Spleen (tissue), 11 donors: ENCODE measurements around the gene TMC7. TPM values are rescaled to one million over a fixed set of nuclear protein-coding genes. Genes with fewer than 3 reads are reported as not detected.

Experiments used
- DNase-seq: peaks from one replicate; pipeline ENCODE4 v3.0.0-alpha.2; 2020
- H3K27ac ChIP-seq, 8 donors: fragments of 200-600 bp; sonication (generic) in 7 of 8; 1 replicate in 4 of 8; 2 replicates in 4 of 8; pipeline versions ENCODE4 v1.5.0 to v1.8.0; 2016 to 2021; ENCODE audit warnings: inconsistent platforms in 4 of 8, mild to moderate bottlenecking in 4 of 8, moderate library complexity in 1 of 8
- H3K27me3 ChIP-seq, 7 donors: fragments of 200-600 bp; sonication (generic) in 6 of 7; replicated peaks in 1 of 7; 1 replicate in 4 of 7; 2 replicates in 3 of 7; pipeline versions ENCODE4 v1.5.0 to v1.8.0; 2016 to 2021; ENCODE audit warnings: inconsistent platforms in 3 of 7, mild to moderate bottlenecking in 1 of 7
- H3K36me3 ChIP-seq, 6 donors: fragments of 200-600 bp; sonication (generic) in 5 of 6; 1 replicate in 4 of 6; 2 replicates in 2 of 6; pipeline versions ENCODE4 v1.5.0 to v1.8.0; 2016 to 2021; ENCODE audit warnings: inconsistent platforms in 2 of 6
- H3K4me1 ChIP-seq, 6 donors: fragments of 200-600 bp; sonication (generic) in 5 of 6; 1 replicate in 3 of 6; 2 replicates in 3 of 6; pipeline versions ENCODE4 v1.5.0 to v1.8.0; 2016 to 2021; ENCODE audit warnings: inconsistent platforms in 3 of 6
- H3K4me3 ChIP-seq, 8 donors: fragments of 200-600 bp; sonication (generic) in 7 of 8; 1 replicate in 4 of 8; 2 replicates in 4 of 8; pipeline versions ENCODE4 v1.5.0 to v1.8.0; 2016 to 2021; ENCODE audit warnings: inconsistent platforms in 4 of 8, mild to moderate bottlenecking in 4 of 8, moderate library complexity in 2 of 8
- H3K9me3 ChIP-seq, 8 donors: fragments of 200-600 bp; sonication (generic) in 7 of 8; 1 replicate in 4 of 8; 2 replicates in 4 of 8; pipeline versions ENCODE4 v1.5.0 to v1.8.0; 2016 to 2021; ENCODE audit warnings: inconsistent platforms in 4 of 8
- CTCF ChIP-seq, 11 experiments: fragments of 200-600 bp in 7 of 11; fragments of 450-650 bp in 4 of 11; sonication (generic) in 4 of 11; IDR thresholded peaks in 8 of 11; conservative IDR thresholded peaks in 3 of 11; 1 replicate in 7 of 11; 2 replicates in 4 of 11; pipeline versions ENCODE4 v1.4.0 to v1.8.0; 2016 to 2021; ENCODE audit warnings: antibody characterized with exemption in 11 of 11, inconsistent platforms in 4 of 11, mild to moderate bottlenecking in 1 of 11
- POLR2A ChIP-seq, 3 donors: fragments of 450-650 bp; IDR thresholded peaks; one replicate each; pipeline ENCODE4 v1.5.1; 2017; ENCODE audit warnings: antibody characterized with exemption in 3 of 3, mild to moderate bottlenecking in 1 of 3
- POLR2AphosphoS5 ChIP-seq, 3 donors: sonication (generic); formaldehyde crosslinking; IDR thresholded peaks; one replicate each; pipeline ENCODE4 v1.5.1; 2017; ENCODE audit warnings: antibody characterized with exemption in 3 of 3
- WGBS, 5 donors: extraction: QIAGEN DNeasy Blood & Tissue Kit in 3 of 5; methylation state at CpG; one replicate each; pipeline versions ENCODE4 v1.1.5 to v1.1.7; 2013 to 2018; 5-methylcytosine and 5-hydroxymethylcytosine counted together
- intact Hi-C: fragments of 100-400 bp; cut with DNase I; formaldehyde crosslinking; loops from one replicate; pipeline ENCODE4 v1.15.0; 2023; ENCODE audit warnings: low total_unique reads
- polyA plus RNA-seq, 3 donors: library from polyadenylated mRNA; stranded (reverse); fragments of 200-250 nt; gene quantifications; one replicate each; pipeline ENCODE4 v1.2.1, GENCODE V29; 2013
- total RNA-seq, 7 donors: library from RNA; depleted of rRNA in 3 of 7; stranded (reverse); fragments of >200 nt in 3 of 7; fragmentation: NEBNext Ultra II Directional in 4 of 7; extraction: Animal tissue kit (Norgen Biotek cat#: 25700) in 4 of 7; gene quantifications; one replicate each; pipeline versions ENCODE4 v1.1.0 to v1.2.1, GENCODE V29; 2016 to 2021
- donor health status: healthy with polysubstance abuse.
- donor health status: DM: no; HTN: no; CAD: no; lungs with moderate emphysema.
- donor health status: DM: no; HTN: no; CAD: no.
- donor health status: Bipolar disorder and iron deficiency.
- donor health status: healthy.
- donor health status: DM: no; HTN: no; CAD: no.
- donor health status: DM: yes; HTN: yes; CAD: no.

TMC7 gene
- total and polyA plus RNA-seq, 10 donors = 0.15 to 0.60 (median 0.37) TPM

- Histone ChIP-seq H3K27ac (no peak overlapping the region), H3K36me3 (no peaks in the 10 kb centered on the region), H3K27me3 (no peaks in the 10 kb centered on the region), H3K4me1 (no peaks in the 10 kb centered on the region), H3K4me3 (no peak overlapping the region), H3K9me3 (peaks cover 0 to 25% (median 14%) of the 10 kb centered on the region in 8 donors)
- WGBS, 5 donors = 89 to 96% (median 93%) methylated on average over 2 of the region's 2 CpGs
- intact Hi-C loops = no loop called here
- no peak for TF ChIP-seq CTCF (IDR thresholded peaks at IDR 0.05 in 8 of 11, conservative IDR thresholded peaks at IDR 0.05 in 3 of 11)
- no peak for TF ChIP-seq POLR2A (IDR thresholded peaks at IDR 0.05)
- no peak for TF ChIP-seq POLR2AphosphoS5 (IDR thresholded peaks at IDR 0.05)
- DNase-seq = no peak
Measured at GRCh38 chr16:19040400-19040799, 56.7 kb downstream of the TMC7 start.

- Histone ChIP-seq H3K4me3 (no peak overlapping the region), H3K27me3 (no peaks in the 10 kb centered on the region), H3K4me1 (no peaks in the 10 kb centered on the region), H3K9me3 (no peaks in the 10 kb centered on the region), H3K36me3 (no peaks in the 10 kb centered on the region), H3K27ac (no peak overlapping the region)
- no peak for TF ChIP-seq CTCF (IDR thresholded peaks at IDR 0.05 in 8 of 11, conservative IDR thresholded peaks at IDR 0.05 in 3 of 11)
- no peak for TF ChIP-seq POLR2AphosphoS5 (IDR thresholded peaks at IDR 0.05)
- TF ChIP-seq POLR2A (IDR thresholded peaks at IDR 0.05) = no peak
- 87 to 93% (median 92%) methylated on average over 11 of the region's 11 CpGs for WGBS, 5 donors
- intact Hi-C loops = no loop called here
- no peak for DNase-seq
Measured at GRCh38 chr16:19044769-19045168, 61.0 kb downstream of the TMC7 start.

DNA sequence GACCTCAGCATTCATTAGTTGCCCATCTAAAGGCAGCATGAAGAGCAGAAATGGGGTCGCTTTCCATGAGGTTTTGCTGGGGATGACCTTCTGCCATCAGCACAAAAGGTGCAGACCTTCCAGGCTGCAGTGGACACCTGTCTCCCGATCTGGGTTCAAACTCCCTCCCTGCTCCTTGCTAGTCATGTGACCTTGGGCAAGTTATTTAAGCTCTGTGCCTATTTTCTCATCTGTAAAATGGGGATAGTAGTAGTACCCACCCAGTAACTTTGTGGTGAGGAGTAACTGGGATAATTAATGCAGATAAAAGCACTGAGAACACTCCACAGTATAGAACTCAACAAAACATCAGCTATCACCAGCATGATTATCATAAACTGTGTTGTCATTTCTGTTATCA, 62.3 kb downstream of the TMC7 start:
- intact Hi-C loops = no loop called here
- TF ChIP-seq POLR2A (IDR thresholded peaks at IDR 0.05) = no peak
- no peak for TF ChIP-seq CTCF (IDR thresholded peaks at IDR 0.05 in 8 of 11, conservative IDR thresholded peaks at IDR 0.05 in 3 of 11)
- no peak for TF ChIP-seq POLR2AphosphoS5 (IDR thresholded peaks at IDR 0.05)
- no peaks in the 10 kb centered on the region for H3K36me3 ChIP-seq
- H3K4me1 ChIP-seq = no peaks in the 10 kb centered on the region
- no peak overlapping the region for H3K4me3 ChIP-seq
- H3K9me3 ChIP-seq = no peaks in the 10 kb centered on the region
- no peak for DNase-seq
- no peaks in the 10 kb centered on the region for H3K27me3 ChIP-seq
- no peak overlapping the region for H3K27ac ChIP-seq
- WGBS, 5 donors = 85 to 100% (median 93%) methylated on average over 2 of the region's 2 CpGs

DNA sequence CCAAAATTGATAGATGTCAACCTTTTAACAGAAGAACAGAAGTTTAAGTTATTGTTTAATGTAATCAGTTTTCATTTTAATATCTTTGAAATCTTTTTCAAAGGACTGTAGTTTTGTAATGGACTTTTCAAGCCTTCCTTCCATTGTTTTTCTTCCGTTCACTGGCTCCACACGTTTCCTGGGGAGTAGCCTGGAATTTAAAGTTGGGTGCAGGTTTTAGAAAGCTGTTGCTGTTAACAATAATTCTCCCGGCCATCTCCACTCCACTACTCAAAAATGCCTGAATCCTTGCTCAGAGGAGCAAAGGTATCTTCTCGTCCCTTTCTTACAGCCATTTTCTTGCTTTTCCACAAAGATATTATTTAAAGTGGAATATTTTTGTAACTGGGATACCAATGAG, 79.0 kb downstream of the TMC7 start:
- TF ChIP-seq CTCF (IDR thresholded peaks at IDR 0.05 in 8 of 11, conservative IDR thresholded peaks at IDR 0.05 in 3 of 11) = no peak
- TF ChIP-seq POLR2A (IDR thresholded peaks at IDR 0.05) = no peak
- no peak for TF ChIP-seq POLR2AphosphoS5 (IDR thresholded peaks at IDR 0.05)

More for the DNA sequence above, 79.0 kb downstream of the TMC7 start:
- DNase-seq = no peak
- intact Hi-C loops = loop anchor here (10.0 kb wide), 1 partner anchor 268 kb away; the partner anchor contains the start of gene RPS15A
- no peaks in the 10 kb centered on the region for H3K36me3 ChIP-seq
- H3K4me3 ChIP-seq = no peak overlapping the region
- H3K27me3 ChIP-seq = no peaks in the 10 kb centered on the region
- no peaks in the 10 kb centered on the region for H3K9me3 ChIP-seq
- peak overlapping the region in 5 of 8 donors; percentile 40 to 66 (median 57) for H3K27ac ChIP-seq
- H3K4me1 ChIP-seq = peaks cover 0 to 12% (median 7%) of the 10 kb centered on the region in 6 donors
- WGBS, 5 donors = 47 to 74% (median 65%) methylated on average over 4 of the region's 4 CpGs
